Thyroid gland (tissue), 4 donors: Measurements from ENCODE around the gene GALM. TPM values are rescaled to one million over a fixed set of nuclear protein-coding genes. Genes with fewer than 3 reads are reported as not detected.

Experiments used
- DNase-seq, 2 donors: peaks; one replicate each; pipeline ENCODE4 v3.0.0-alpha.2; 2019
- H3K27ac ChIP-seq, 3 donors: fragments of 200-600 bp; sonication (generic); 1 replicate in 2 of 3; 2 replicates in 1 of 3; pipeline ENCODE4 v1.5.1; 2016 to 2019; ENCODE audit warnings: mild to moderate bottlenecking in 1 of 3, moderate library complexity in 1 of 3
- H3K27me3 ChIP-seq: fragments of 200-600 bp; sonication (generic); one replicate; pipeline ENCODE4 v1.5.1; 2019
- H3K36me3 ChIP-seq, 2 donors: fragments of 200-600 bp; sonication (generic); one replicate each; pipeline ENCODE4 v1.5.1; 2016 to 2019
- H3K4me1 ChIP-seq, 2 donors: fragments of 200-600 bp; sonication (generic); one replicate each; pipeline ENCODE4 v1.5.1; 2017 to 2019
- H3K4me3 ChIP-seq, 3 donors: fragments of 200-600 bp; sonication (generic); replicated peaks in 1 of 3; 1 replicate in 2 of 3; 2 replicates in 1 of 3; pipeline ENCODE4 v1.5.1; 2016; ENCODE audit warnings: mild to moderate bottlenecking in 1 of 3
- H3K9me3 ChIP-seq: fragments of 200-600 bp; sonication (generic); one replicate; pipeline ENCODE4 v1.5.1; 2017
- CTCF ChIP-seq, 6 experiments: fragments of 200-600 bp in 3 of 6; fragments of 450-650 bp in 3 of 6; sonication (generic) in 3 of 6; IDR thresholded peaks; one replicate each; pipeline ENCODE4 v1.5.1; 2016 to 2019; ENCODE audit warnings: antibody characterized with exemption in 6 of 6, mild to moderate bottlenecking in 2 of 6, inconsistent platforms in 1 of 6, moderate library complexity in 1 of 6
- POLR2A ChIP-seq, 2 donors: fragments of 450-650 bp; IDR thresholded peaks; one replicate each; pipeline ENCODE4 v1.6.1; 2017; ENCODE audit warnings: antibody characterized with exemption in 2 of 2, mild to moderate bottlenecking in 2 of 2, moderate library complexity in 1 of 2
- WGBS, 2 donors: methylation state at CpG; one replicate each; pipeline ENCODE4 v1.1.5; 2017; 5-methylcytosine and 5-hydroxymethylcytosine counted together
- intact Hi-C: fragments of 100-400 bp; cut with DNase I; formaldehyde crosslinking; loops from one replicate; pipeline ENCODE4 v1.15.1; 2023
- total RNA-seq, 4 donors: library from RNA; depleted of rRNA; stranded (reverse); fragments of >200 nt; gene quantifications; one replicate each; pipeline ENCODE4 v1.2.3, GENCODE V29; 2016

The GALM gene
- total RNA-seq, 4 donors from 2014 or later, result 13.1 to 32.9 (median 25.8) TPM

GRCh38 chr2:38750011-38750890 lies 84.3 kb downstream of the GALM start:
- peaks cover 9 to 20% of the 10 kb centered on the region in 2 donors for H3K4me1 ChIP-seq
- no peaks in the 10 kb centered on the region for H3K27me3 ChIP-seq
- TF ChIP-seq CTCF (IDR thresholded peaks at IDR 0.05) (no peak), POLR2A (IDR thresholded peaks at IDR 0.05) (peak; percentile 23 to 91)
- peak overlapping the region; percentile 60 to 93 (median 92) for H3K4me3 ChIP-seq
- peak overlapping the region; percentile 98 to 100 (median 99) for H3K27ac ChIP-seq
- no peaks in the 10 kb centered on the region for H3K9me3 ChIP-seq
- intact Hi-C loops, result no loop called here
- H3K36me3 ChIP-seq, result peaks cover 38 to 42% of the 10 kb centered on the region in 2 donors
- WGBS, 2 donors, result 1% methylated on average over 34 to 35 of the region's 59 CpGs
- peak; percentile 68 to 69 for DNase-seq

- H3K4me1 ChIP-seq, result peaks cover 9 to 20% of the 10 kb centered on the region in 2 donors
- H3K36me3 ChIP-seq, result peaks cover 30 to 34% of the 10 kb centered on the region in 2 donors
- TF ChIP-seq CTCF (IDR thresholded peaks at IDR 0.05), result no peak
- peak; percentile 100 for TF ChIP-seq POLR2A (IDR thresholded peaks at IDR 0.05)
- peak within 1 kb of the TSS; percentile 60 to 93 (median 92) for H3K4me3 ChIP-seq
- no peaks in the 10 kb centered on the region for H3K27me3 ChIP-seq
- peak within 1 kb of the TSS; percentile 98 to 100 (median 99) for H3K27ac ChIP-seq
- intact Hi-C loops, result no loop called here
- 1% methylated on average over 43 to 66 of the region's 68 CpGs for WGBS, 2 donors
- DNase-seq, result peak; percentile 98
- H3K9me3 ChIP-seq, result no peaks in the 10 kb centered on the region
Measured at GRCh38 chr2:38750891-38751595, 85.1 kb downstream of the GALM start, which contains the start of gene SRSF7. Gene SRSF7, minus strand, starts transcription at chr2:38751361. Its CDS starts 105 bp downstream, at chr2:38751256.

GRCh38 chr2:38751596-38752410 lies 85.9 kb downstream of the GALM start:
- no peak for DNase-seq
- H3K9me3 ChIP-seq, result no peaks in the 10 kb centered on the region
- peaks cover 9 to 20% of the 10 kb centered on the region in 2 donors for H3K4me1 ChIP-seq
- H3K4me3 ChIP-seq, result peak overlapping the region in 2 of 3 donors; percentile 23 to 93
- H3K36me3 ChIP-seq, result peaks cover 22 to 26% of the 10 kb centered on the region in 2 donors
- H3K27me3 ChIP-seq, result no peaks in the 10 kb centered on the region
- 25 to 27% methylated on average over 18 of the region's 18 CpGs for WGBS, 2 donors
- TF ChIP-seq CTCF (IDR thresholded peaks at IDR 0.05) (no peak), POLR2A (IDR thresholded peaks at IDR 0.05) (no peak)
- intact Hi-C loops, result no loop called here
- H3K27ac ChIP-seq, result peak overlapping the region; percentile 98 to 100 (median 99)

- no peak overlapping the region for H3K4me3 ChIP-seq
Measured at GRCh38 chr2:38754049-38754448, 88.1 kb downstream of the GALM start.

More at GRCh38 chr2:38754049-38754448, 88.1 kb downstream of the GALM start:
- Histone ChIP-seq H3K27ac (no peak overlapping the region), H3K9me3 (no peaks in the 10 kb centered on the region), H3K36me3 (peaks cover 0 to 4% of the 10 kb centered on the region in 2 donors), H3K4me1 (peaks cover 9 to 13% of the 10 kb centered on the region in 2 donors), H3K27me3 (no peaks in the 10 kb centered on the region)
- DNase-seq, result no peak
- intact Hi-C loops, result no loop called here
- no peak for TF ChIP-seq POLR2A (IDR thresholded peaks at IDR 0.05)
- TF ChIP-seq CTCF (IDR thresholded peaks at IDR 0.05), result no peak
